Breast epithelium (tissue), 4 donors: ENCODE measurements around the gene WSB2. TPM values are rescaled to one million over a fixed set of nuclear protein-coding genes. Genes with fewer than 3 reads are reported as not detected.

Experiments
- DNase-seq, 2 donors: peaks; one replicate each; pipeline ENCODE4 v3.0.0-alpha.2; 2019; ENCODE audit warnings: low spot score in 2 of 2
- H3K27ac ChIP-seq, 2 donors: fragments of 200-600 bp; sonication (generic) in 1 of 2; one replicate each; pipeline ENCODE4 v1.5.1; 2016 to 2019; ENCODE audit warnings: mild to moderate bottlenecking in 1 of 2
- H3K27me3 ChIP-seq, 2 donors: fragments of 200-600 bp; sonication (generic) in 1 of 2; one replicate each; pipeline versions ENCODE4 v1.5.1 to v1.6.0; 2017 to 2019; ENCODE audit warnings: control low read depth in 1 of 2, mild to moderate bottlenecking in 1 of 2
- H3K36me3 ChIP-seq: fragments of 200-600 bp; one replicate; pipeline ENCODE4 v1.5.1; 2019
- H3K4me1 ChIP-seq, 2 donors: fragments of 200-600 bp; sonication (generic); one replicate each; pipeline ENCODE4 v1.5.1; 2016 to 2019; ENCODE audit warnings: control low read depth in 1 of 2
- H3K4me3 ChIP-seq, 3 donors: fragments of 200-600 bp; sonication (generic); 1 replicate in 2 of 3; 2 replicates in 1 of 3; pipeline ENCODE4 v1.5.1; 2016 to 2019; ENCODE audit warnings: mild to moderate bottlenecking in 3 of 3, moderate library complexity in 2 of 3
- H3K9me3 ChIP-seq, 2 donors: fragments of 200-600 bp; sonication (generic) in 1 of 2; one replicate each; pipeline ENCODE4 v1.5.1; 2016 to 2019; ENCODE audit warnings: control low read depth in 1 of 2
- POLR2A ChIP-seq: fragments of 450-650 bp; IDR thresholded peaks from one replicate; pipeline ENCODE4 v1.6.1; 2016; ENCODE audit warnings: antibody characterized with exemption, mild to moderate bottlenecking, moderate library complexity
- POLR2AphosphoS5 ChIP-seq, 3 donors: sonication (generic); formaldehyde crosslinking; IDR thresholded peaks; one replicate each; pipeline ENCODE4 v1.6.1; 2017; ENCODE audit warnings: antibody characterized with exemption in 3 of 3
- intact Hi-C: fragments of 100-400 bp; cut with DNase I; formaldehyde crosslinking; loops from one replicate; pipeline ENCODE4 v1.15.1; 2023; ENCODE audit warnings: low total_unique reads
- total RNA-seq, 3 donors: library from RNA; depleted of rRNA; stranded (reverse); fragments of >200 nt; gene quantifications; one replicate each; pipeline ENCODE4 v1.1.0, GENCODE V29; 2016
- TF ChIP-seq, protein P1 (sequence below), 3 donors: fragments of 450-650 bp; IDR thresholded peaks; one replicate each; pipeline ENCODE4 v1.5.1; 2016 to 2017; ENCODE audit warnings: antibody characterized with exemption in 3 of 3, mild to moderate bottlenecking in 3 of 3, moderate library complexity in 3 of 3

Gene WSB2
- total RNA-seq, 3 donors from 2014 or later = 26.2 to 51.4 (median 40.0) TPM

DNA sequence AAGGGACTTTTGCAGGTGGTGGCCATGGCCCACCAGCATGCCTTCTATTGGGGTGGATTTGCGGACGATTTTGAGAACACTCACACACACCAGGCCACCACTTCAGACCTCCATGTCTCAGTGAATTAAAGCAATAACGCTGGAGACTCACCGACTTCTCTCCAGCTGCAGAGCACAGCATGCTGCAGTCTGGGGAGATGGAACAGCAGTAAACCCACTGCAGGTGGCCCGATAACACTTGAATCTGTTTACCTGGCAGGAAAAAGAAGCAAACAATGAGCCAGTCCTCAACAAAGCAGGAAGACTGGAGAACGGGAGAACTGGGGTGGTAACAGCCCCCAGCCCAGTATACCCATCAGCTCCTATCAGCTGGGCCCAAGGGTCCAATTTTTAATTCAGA is 22.8 kb downstream of the WSB2 start:
- intact Hi-C loops = loop anchor here (5.0 kb wide), 1 partner anchor 1649 kb away; no protein-coding TSS in a partner anchor
- no peak for DNase-seq
- no peak overlapping the region for H3K27ac ChIP-seq
- TF ChIP-seq, protein P1, sequence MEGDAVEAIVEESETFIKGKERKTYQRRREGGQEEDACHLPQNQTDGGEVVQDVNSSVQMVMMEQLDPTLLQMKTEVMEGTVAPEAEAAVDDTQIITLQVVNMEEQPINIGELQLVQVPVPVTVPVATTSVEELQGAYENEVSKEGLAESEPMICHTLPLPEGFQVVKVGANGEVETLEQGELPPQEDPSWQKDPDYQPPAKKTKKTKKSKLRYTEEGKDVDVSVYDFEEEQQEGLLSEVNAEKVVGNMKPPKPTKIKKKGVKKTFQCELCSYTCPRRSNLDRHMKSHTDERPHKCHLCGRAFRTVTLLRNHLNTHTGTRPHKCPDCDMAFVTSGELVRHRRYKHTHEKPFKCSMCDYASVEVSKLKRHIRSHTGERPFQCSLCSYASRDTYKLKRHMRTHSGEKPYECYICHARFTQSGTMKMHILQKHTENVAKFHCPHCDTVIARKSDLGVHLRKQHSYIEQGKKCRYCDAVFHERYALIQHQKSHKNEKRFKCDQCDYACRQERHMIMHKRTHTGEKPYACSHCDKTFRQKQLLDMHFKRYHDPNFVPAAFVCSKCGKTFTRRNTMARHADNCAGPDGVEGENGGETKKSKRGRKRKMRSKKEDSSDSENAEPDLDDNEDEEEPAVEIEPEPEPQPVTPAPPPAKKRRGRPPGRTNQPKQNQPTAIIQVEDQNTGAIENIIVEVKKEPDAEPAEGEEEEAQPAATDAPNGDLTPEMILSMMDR (IDR thresholded peaks at IDR 0.05) = no peak
- no peak for TF ChIP-seq POLR2A
- TF ChIP-seq POLR2AphosphoS5 (IDR thresholded peaks at IDR 0.05) = no peak
- no peaks in the 10 kb centered on the region for H3K4me1 ChIP-seq
- H3K36me3 ChIP-seq = no peaks in the 10 kb centered on the region
- no peaks in the 10 kb centered on the region for H3K9me3 ChIP-seq
- H3K27me3 ChIP-seq = no peaks in the 10 kb centered on the region
- H3K4me3 ChIP-seq = no peak overlapping the region

DNA sequence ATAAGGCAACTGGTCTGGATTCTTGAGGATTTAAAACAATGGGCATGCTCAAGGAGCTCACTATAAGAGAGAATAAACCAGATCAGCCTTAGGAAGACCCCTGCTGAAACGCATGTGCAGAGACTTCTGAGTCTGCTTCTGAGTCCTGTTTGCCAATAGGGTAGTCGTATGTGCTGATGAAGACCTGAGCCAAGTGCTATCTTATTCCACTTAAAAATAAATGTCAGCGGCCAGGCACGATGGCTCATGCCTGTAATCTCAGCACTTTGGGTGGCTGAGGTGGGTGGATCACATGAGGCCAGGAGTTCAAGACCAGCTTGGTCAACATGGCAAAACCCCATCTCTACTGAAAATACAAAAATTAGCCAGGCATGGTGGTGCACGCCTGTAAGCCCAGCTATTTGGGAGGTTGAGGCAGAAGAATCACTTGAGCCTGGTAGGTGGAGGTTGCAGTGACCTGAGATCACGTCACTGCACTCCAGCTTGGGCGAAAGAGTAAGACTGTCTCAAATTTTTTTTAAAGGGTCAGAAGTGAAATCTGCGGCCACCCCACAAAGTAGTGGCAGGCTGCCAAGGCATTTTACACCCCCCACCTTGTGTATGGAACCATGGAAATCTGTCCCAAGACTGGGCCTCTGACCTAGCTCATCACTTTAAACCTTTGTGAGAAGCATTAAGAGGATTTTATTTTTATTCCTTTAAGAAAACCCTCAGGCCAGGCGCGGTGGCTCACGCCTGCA is 24.1 kb downstream of the WSB2 start:
- DNase-seq = no peak
- Histone ChIP-seq H3K36me3 (peaks cover 8% of the 10 kb centered on the region), H3K9me3 (no peaks in the 10 kb centered on the region), H3K4me3 (no peak overlapping the region), H3K27me3 (no peaks in the 10 kb centered on the region), H3K27ac (no peak overlapping the region), H3K4me1 (no peaks in the 10 kb centered on the region)
- intact Hi-C loops = loop anchor here (5.0 kb wide), 1 partner anchor 1650 kb away; no protein-coding TSS in a partner anchor
- no peak for TF ChIP-seq POLR2AphosphoS5 (IDR thresholded peaks at IDR 0.05)
- TF ChIP-seq, protein P1 (IDR thresholded peaks at IDR 0.05) = no peak
- TF ChIP-seq POLR2A = no peak

- Histone ChIP-seq H3K27me3 (no peaks in the 10 kb centered on the region), H3K4me3 (no peak overlapping the region), H3K4me1 (no peaks in the 10 kb centered on the region), H3K9me3 (no peaks in the 10 kb centered on the region), H3K27ac (no peak overlapping the region), H3K36me3 (peaks cover 8% of the 10 kb centered on the region)
- no peak for DNase-seq
- intact Hi-C loops = loop anchor here (5.0 kb wide), 1 partner anchor 1652 kb away; no protein-coding TSS in a partner anchor
- TF ChIP-seq POLR2AphosphoS5 (IDR thresholded peaks at IDR 0.05) = no peak
- no peak for TF ChIP-seq POLR2A
- TF ChIP-seq, protein P1 (IDR thresholded peaks at IDR 0.05) = no peak
These were observed 25.6 kb downstream of the WSB2 start for GRCh38 chr12:118035190-118036041.

DNA sequence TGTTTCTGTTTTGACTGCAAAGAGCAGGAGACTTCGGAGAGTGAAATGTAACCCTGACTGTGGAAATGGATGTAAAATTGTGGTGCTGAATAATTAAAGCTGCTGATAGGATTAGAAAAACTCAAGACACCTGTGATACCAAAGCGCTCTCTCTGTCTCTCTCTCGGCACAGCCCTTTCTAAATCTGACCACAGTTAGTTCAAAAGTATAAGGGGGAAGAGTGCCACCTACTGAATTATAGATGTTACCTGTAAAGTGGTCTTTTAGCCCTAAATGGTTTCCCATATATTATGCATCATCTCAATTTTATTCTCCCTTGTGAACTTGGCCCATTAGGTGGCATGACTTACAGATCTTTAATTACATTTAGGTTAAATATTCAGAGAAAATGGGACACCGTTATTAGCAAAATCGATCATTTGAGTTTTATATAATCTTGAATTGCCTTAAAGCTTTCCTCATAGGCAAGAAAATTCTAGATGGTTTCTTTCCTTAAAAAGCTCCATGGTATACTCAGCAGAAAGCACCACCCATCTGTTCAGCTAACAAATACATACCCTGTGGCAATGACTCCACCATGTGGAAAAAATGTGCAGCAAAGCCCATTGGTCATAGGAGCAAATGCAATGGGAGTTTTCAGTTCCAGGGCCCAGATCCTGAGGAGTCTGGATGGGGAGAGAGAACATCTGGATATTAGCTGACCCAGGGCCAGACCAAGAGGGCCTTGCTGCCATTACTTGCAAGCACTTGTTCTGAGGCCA is 26.4 kb downstream of the WSB2 start:
- intact Hi-C loops = loop anchor here (5.0 kb wide), 1 partner anchor 1653 kb away; no protein-coding TSS in a partner anchor
- Histone ChIP-seq H3K27ac (no peak overlapping the region), H3K36me3 (peaks cover 8% of the 10 kb centered on the region), H3K9me3 (no peaks in the 10 kb centered on the region), H3K4me3 (no peak overlapping the region), H3K4me1 (no peaks in the 10 kb centered on the region), H3K27me3 (no peaks in the 10 kb centered on the region)
- DNase-seq = no peak
- TF ChIP-seq POLR2A (no peak), POLR2AphosphoS5 (IDR thresholded peaks at IDR 0.05) (no peak)
- TF ChIP-seq, protein P1 (IDR thresholded peaks at IDR 0.05) = no peak
